HL-60 (cell line): Measurements from ENCODE around the gene NOTUM.

Experiments
- DNase-seq, 2 experiments: peaks; one replicate each; pipeline ENCODE4 v3.0.0-alpha.2; 2010 to 2020; ENCODE audit warnings: low read depth in 1 of 2, low spot score in 1 of 2
- H3K27ac ChIP-seq: fragments of 250-450 bp; sonication (Bioruptor Pico); replicated peaks from 2 replicates; pipeline ENCODE4 v1.5.1; 2020; ENCODE audit warnings: mild to moderate bottlenecking, moderate library complexity
- H3K27me3 ChIP-seq: fragments of 250-450 bp; sonication (Bioruptor Pico); 2 replicates; pipeline ENCODE4 v1.5.1; 2021; ENCODE audit warnings: mild to moderate bottlenecking, moderate library complexity; ENCODE audit not compliant: insufficient read depth, poor library complexity, severe bottlenecking
- H3K4me3 ChIP-seq: replicated peaks from 2 replicates; pipeline ENCODE4 v1.5.1; 2011; ENCODE audit warnings: mild to moderate bottlenecking, control low read depth, low read length; ENCODE audit not compliant: insufficient read depth
- GABPA ChIP-seq: IDR thresholded peaks from 2 replicates; pipeline ENCODE4 v1.6.1; 2012; ENCODE audit warnings: low read depth
- POLR2AphosphoS5 ChIP-seq: IDR thresholded peaks from 2 replicates; pipeline ENCODE4 v1.6.1; 2012; ENCODE audit warnings: low read depth
- REST ChIP-seq: IDR thresholded peaks from 2 replicates; pipeline ENCODE4 v1.6.1; 2012; ENCODE audit warnings: low read depth; ENCODE audit not compliant: insufficient replicate concordance
- SPI1 ChIP-seq: IDR thresholded peaks from 2 replicates; pipeline ENCODE4 v1.6.1; 2012; ENCODE audit warnings: low read depth, mild to moderate bottlenecking, borderline replicate concordance
- TF ChIP-seq, protein P1 (sequence below): IDR thresholded peaks from one replicate; pipeline ENCODE4 v1.5.1; 2011; ENCODE audit warnings: low read length, control low read depth, inconsistent platforms; ENCODE audit not compliant: insufficient read depth

Gene NOTUM

DNA sequence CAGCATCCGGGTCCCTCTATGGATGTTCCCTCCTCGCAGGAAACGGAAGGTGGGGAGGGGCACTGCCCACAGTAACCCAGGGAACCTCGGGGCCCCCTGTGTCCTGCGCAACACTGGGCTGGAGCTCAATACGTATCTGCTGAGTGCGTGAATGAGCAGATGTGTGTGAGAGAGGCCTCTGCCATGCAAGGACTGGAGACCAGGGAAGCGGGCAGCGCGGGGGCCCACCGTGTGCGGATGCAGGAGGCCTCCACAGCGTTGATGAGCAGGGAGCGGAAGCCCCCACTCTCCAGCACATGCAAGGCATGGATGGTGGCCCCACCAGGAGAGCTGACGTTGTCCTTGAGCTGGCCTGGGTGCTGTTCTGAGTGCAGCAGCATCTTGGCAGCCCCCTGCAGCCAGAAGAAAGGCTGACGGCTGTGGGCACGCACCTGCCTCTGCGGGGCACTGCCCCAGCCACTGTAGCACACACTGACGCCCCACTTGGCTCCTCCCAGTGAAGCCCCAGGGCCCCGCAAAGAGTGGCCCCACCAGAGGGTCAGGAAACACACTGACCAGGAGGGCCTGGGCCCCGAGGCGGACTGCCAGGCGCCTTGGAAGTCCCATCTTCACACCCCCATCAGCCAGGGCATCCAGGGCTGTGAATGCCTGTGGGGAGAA is 26.8 kb downstream of the NOTUM start:
- no peak for TF ChIP-seq POLR2AphosphoS5
- TF ChIP-seq, protein P1, sequence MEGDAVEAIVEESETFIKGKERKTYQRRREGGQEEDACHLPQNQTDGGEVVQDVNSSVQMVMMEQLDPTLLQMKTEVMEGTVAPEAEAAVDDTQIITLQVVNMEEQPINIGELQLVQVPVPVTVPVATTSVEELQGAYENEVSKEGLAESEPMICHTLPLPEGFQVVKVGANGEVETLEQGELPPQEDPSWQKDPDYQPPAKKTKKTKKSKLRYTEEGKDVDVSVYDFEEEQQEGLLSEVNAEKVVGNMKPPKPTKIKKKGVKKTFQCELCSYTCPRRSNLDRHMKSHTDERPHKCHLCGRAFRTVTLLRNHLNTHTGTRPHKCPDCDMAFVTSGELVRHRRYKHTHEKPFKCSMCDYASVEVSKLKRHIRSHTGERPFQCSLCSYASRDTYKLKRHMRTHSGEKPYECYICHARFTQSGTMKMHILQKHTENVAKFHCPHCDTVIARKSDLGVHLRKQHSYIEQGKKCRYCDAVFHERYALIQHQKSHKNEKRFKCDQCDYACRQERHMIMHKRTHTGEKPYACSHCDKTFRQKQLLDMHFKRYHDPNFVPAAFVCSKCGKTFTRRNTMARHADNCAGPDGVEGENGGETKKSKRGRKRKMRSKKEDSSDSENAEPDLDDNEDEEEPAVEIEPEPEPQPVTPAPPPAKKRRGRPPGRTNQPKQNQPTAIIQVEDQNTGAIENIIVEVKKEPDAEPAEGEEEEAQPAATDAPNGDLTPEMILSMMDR = no peak
- no peak for TF ChIP-seq SPI1
- TF ChIP-seq GABPA = no peak
- no peak for TF ChIP-seq REST
- Histone ChIP-seq H3K27ac (0 out of 2 replicates have a peak overlapping the region, but pooled peaks have one; percentile 14), H3K27me3 (no peaks in the 10 kb centered on the region), H3K4me3 (no peak overlapping the region)
- peak in 1 of 2 experiments; percentile 52 for DNase-seq

- Histone ChIP-seq H3K27me3 (no peaks in the 10 kb centered on the region), H3K4me3 (no peak overlapping the region), H3K27ac (no peak overlapping the region)
- TF ChIP-seq GABPA (no peak), REST (no peak)
- DNase-seq = no peak
These were observed 27.7 kb downstream of the NOTUM start for GRCh38 chr17:81933178-81933699.

DNA sequence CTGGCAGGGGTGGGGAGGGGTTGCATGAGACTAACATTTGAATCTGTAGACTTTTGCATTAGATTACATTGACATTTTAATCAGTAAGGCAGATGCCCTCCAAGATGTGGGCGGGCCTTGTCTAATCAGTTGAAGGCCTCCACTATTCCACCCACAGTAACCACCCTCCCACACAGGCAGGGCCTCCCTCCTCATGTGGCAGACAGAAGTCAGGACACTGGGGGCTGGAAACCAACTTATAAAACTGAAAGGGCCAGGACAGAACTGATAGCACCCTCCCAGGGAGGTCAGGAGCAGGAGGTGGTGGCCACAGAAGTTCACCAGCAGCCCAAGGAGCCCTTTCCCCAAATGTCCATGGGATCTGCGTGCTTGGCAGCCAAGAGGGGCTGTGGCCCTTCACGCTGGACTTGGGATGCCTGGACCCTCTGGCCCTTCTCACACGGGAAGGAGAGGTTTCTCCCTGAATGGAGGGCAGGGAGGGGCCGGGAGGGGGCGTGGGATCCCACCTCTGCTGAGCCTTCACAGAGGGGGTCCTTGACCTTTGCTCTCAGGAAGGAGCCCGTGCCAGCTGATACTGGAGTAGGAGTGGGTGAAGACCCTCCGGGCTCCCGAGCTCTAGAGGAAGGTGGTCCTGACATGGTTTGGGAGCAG is 28.5 kb downstream of the NOTUM start:
- Histone ChIP-seq H3K27me3 (no peaks in the 10 kb centered on the region), H3K27ac (no peak overlapping the region), H3K4me3 (no peak overlapping the region)
- no peak for DNase-seq
- TF ChIP-seq GABPA = no peak
- no peak for TF ChIP-seq POLR2AphosphoS5
- no peak for TF ChIP-seq REST
- no peak for TF ChIP-seq SPI1
- TF ChIP-seq, protein P1 = no peak
